Stimulated activated CD4-positive, alpha-beta T cell treated with anti-CD3 and anti-CD28 coated beads, Interleukin-4, amount 100 ng/mL, for 4 hours (primary cell): ENCODE results near the gene PNPLA1.

ENCODE experiments used
- DNase-seq, 2 experiments: peaks; one replicate each; pipeline ENCODE4 v3.0.0-alpha.2; 2020

The PNPLA1 gene

GRCh38 chr6:36285797-36286196 is 15.9 kb downstream of the PNPLA1 start:
- DNase-seq, result no peak

DNA sequence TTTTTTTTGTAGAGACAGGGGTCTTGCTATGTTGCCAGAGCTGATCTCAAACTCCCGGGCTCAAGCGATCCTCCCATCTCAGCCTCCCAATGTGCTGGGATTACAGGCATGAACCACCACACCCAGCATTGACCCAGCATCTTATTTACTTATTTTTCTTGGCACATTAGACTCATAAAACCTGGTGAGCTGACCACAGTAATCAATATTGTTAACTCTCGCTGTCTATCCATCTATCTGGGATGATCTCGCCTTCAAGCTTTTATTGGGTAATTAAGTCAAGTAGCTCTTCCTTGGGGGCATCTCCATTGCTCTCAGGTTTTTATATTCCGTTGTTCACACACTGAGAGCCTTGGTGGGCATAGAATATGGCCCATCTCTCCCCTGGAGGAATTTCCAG is 17.0 kb downstream of the PNPLA1 start:
- DNase-seq, result no peak

- no peak for DNase-seq
These were observed 19.5 kb downstream of the PNPLA1 start for GRCh38 chr6:36289281-36289878.

- no peak for DNase-seq
These were observed 21.1 kb downstream of the PNPLA1 start for GRCh38 chr6:36290668-36291620.

DNA sequence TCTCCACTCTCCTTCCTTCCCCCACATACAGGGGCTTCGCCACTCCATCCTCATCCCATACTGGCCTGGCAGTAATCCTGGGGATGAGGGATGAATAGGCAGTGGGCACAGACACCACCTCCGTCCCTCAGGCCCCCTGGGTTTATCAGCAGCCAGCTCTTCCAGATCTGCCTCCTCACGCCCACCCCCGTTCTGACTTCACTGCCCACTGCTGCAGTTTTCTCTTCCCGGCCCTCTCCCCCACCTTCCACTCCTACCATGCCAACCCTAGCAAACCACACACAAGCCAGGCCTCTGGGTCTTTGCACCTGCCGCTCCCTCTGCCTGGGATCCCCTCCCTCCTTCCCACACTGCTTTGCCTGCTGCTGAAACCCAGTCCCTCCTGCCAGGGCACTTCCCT is 22.3 kb downstream of the PNPLA1 start:
- no peak for DNase-seq

GRCh38 chr6:36296240-36296639 is 26.4 kb downstream of the PNPLA1 start:
- DNase-seq, result no peak

DNA sequence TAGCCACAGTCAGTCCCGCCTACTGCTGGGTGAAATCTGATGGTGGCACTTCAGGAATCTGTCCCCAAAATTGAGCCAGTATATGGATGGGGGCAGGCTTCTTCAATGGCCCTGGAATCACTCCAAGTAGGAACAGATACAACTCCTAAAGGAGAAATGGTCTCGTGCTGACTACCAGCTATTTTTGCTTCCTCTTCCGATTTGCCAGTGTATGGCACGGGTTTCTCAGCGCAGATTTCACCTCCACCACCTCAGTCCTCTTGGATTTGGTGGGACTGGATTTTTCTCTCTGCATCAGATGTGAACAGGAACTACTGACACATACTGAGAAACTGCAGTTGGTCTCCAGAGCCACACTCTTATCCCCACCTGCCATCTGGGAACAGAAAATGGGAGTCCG is 27.2 kb downstream of the PNPLA1 start:
- no peak for DNase-seq

DNA sequence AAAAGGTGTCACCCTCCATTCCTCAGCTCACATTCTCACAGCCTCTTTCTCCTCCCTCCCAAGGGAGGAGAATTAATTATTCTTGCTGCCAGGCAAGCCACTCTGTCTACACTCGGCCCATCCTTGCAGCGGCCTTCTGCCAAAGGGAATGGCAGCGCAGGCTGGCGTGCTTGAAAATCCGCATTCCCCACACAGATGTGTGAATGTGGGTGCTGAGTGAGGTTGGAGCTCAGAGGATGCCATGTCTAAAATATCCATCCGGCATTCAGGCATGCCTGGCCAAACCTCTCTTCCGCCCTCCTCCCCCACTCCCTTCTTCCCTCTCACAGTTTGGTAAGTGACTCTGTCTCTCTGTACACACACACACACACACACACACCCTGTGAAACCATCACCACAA is 27.7 kb downstream of the PNPLA1 start:
- DNase-seq, result no peak

GRCh38 chr6:36298027-36298426 is 28.2 kb downstream of the PNPLA1 start:
- DNase-seq, result no peak

DNA sequence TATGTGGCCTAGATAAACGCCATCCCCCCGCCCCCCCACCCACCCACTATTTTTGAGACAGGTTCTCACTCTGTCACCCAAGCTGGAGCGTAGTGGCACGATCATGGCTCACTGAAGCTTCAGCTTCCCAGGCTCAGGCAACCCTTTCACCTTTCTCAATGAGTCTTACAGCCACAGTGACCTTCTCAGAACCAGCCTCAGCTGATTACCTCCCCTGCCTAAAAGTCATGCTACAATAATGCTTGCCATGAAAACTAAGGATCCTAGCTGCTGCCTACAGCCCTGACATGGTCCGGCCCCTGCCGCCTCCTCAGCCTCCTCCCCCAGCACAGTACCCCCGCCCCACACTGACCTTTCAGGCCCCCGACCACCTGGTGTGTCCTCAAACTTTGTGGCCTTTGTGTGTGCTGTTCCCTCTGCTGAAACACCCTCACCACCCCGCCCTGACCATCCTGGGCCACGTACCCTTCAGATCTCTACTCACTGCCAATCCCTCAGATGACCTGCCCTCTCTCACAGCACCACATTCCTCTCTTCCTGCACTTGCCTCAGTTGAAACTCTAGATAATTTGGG is 31.3 kb downstream of the PNPLA1 start:
- DNase-seq, result no peak

GRCh38 chr6:36301781-36302180 is 31.9 kb downstream of the PNPLA1 start:
- DNase-seq, result no peak

GRCh38 chr6:36302227-36302976 is 32.5 kb downstream of the PNPLA1 start:
- peak; percentile 85 to 87 for DNase-seq

DNA sequence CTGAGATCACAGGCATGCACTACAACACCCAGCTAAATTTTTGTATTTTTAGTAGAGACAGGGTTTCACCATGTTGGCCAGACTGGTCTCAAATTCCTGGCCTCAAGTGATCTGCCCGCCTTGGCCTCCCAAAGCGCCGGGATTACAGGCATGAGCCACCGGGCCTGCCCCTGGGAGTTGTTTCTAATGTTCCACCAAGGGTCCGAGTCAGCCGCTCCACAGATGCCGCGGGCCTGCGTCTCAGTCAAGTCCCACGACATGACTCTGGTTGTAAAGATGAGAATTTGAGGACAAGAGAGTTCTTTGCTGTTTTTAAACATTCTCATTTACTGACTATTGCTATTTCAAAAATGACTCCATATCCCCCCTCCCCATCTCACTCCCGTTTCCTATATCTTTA is 36.0 kb downstream of the PNPLA1 start:
- DNase-seq, result no peak

- DNase-seq, result no peak
These were observed 36.5 kb downstream of the PNPLA1 start for GRCh38 chr6:36306375-36306774.

DNA sequence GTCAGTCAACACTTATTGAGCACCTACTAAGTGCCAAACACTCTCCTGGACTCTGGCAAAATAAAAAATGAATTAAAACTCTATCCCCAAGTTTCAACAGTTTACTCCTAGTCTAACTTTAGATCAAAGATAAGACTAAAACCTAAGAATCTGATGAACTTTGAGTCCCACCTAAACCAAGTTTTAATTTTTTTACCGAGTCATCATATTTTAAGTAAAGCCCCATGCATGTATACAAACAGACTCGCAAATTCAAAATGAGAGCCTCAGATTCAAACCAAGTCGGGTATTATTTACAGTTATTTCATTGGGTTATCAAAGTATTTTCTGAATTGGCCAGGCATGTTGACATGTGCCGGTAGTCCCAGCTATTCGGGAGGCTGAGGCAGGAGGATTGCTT is 38.7 kb downstream of the PNPLA1 start:
- DNase-seq, result no peak

DNA sequence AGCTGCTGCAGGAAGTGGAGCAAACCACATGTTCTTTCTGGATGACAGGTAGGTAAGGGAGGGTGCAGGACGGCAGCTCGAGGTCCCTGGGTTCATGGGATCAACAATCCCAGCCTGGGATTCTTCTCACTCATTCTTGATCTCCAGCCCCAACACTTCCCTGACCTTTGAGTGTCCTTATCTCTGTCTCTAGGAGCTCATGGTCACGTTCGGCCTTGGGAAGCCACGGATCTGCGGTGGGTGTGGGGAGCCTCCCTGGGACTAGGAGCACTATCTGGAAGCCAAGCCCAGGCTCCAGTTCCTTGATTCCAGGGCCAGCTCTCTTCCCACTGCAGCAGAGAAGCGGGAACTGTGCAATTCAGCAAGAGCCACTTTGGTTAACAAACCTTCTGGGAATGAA is 39.3 kb downstream of the PNPLA1 start:
- DNase-seq, result no peak

DNA sequence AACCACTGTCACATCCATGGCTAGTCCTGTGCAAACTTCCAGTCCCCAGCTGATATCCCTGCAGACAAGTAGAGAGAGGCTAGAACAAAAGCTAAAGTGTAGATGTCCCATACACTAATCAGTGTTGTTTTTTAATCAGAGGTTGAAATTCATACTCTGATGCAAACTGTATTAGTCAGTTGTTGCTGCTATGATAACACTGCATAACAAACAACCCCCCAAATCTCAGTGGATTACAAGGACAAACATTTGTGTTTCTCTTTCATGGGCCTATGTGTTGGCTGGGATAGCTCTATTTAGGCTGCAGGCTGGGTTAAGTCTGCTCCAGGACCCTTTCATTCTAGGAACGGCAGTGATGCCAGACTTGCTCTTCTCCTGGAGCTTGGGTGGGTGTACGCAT is 40.0 kb downstream of the PNPLA1 start:
- DNase-seq, result no peak

- no peak for DNase-seq
These were observed 43.2 kb downstream of the PNPLA1 start for GRCh38 chr6:36312854-36313648.

DNA sequence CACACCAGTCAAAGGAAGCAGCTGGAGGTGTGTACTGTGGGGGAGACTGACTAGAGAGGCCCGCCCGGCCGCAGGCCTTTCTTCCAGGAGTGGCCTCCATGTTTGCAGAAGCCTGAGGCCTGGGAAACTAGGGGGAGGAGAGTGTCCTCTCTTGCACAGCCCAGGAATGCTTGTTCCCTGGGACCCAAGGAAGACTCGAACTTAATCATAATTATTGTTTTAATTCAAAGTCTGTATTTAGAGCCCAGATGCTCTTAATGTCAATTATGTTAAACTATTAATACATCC is 43.7 kb downstream of the PNPLA1 start:
- no peak for DNase-seq

DNA sequence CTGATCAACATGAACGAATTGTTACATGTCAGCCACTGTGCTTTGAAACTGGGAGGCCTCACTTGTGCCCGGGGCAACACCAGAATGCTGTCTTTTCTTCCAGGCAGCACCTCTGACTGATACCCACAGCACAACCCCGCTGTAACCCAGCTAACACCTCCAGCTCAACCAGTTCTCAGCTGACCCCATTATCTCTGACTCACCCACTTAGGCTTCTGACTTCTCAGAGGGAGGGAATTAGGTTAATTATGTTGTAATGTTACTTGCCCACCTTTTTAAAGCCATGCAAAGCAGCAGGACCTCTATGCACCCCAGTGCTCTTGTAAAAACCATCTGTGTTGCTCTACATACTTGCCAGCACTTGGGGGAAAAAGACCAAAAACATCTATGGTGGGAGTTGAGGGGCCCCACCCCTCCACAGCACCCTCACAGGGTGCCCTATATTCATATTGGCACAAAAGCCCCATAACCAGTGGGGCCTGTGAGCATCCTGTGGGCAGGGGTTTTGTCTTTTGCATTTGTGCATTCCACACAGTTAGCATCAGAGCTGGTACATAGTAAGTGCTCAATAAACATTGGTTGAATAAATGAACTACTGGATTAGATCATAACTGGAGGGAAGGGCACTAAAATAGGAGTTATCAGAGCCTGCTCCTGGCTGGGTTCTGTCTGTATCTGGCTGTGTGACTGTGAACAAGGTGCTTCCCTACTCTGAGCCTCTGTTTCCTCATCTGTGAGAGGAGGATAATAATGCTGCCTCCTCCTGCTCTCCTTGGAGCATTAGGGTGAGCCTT is 44.6 kb downstream of the PNPLA1 start:
- no peak for DNase-seq

- DNase-seq, result no peak
These were observed 46.1 kb downstream of the PNPLA1 start for GRCh38 chr6:36315921-36316320.

- no peak for DNase-seq
These were observed 47.8 kb downstream of the PNPLA1 start for GRCh38 chr6:36317623-36318022.
